Testis (tissue), 3 donors: ENCODE measurements around the gene PIM2. TPM values are rescaled to one million over a fixed set of nuclear protein-coding genes. Genes with fewer than 3 reads are reported as not detected.

Source experiments
- DNase-seq: peaks from one replicate; pipeline ENCODE4 v3.0.0-alpha.2; 2019
- H3K27ac ChIP-seq, 2 donors: fragments of 200-600 bp; sonication (generic); one replicate each; pipeline ENCODE4 v1.5.1; 2019
- H3K27me3 ChIP-seq: fragments of 200-600 bp; sonication (generic); one replicate; pipeline ENCODE4 v1.5.1; 2019
- H3K36me3 ChIP-seq: fragments of 200-600 bp; sonication (generic); one replicate; pipeline ENCODE4 v1.5.1; 2017; ENCODE audit warnings: low read depth; ENCODE audit errors: missing control alignments
- H3K4me1 ChIP-seq: fragments of 200-600 bp; sonication (generic); one replicate; pipeline ENCODE4 v1.5.1; 2019
- H3K4me3 ChIP-seq, 2 donors: fragments of 200-600 bp; sonication (generic); one replicate each; pipeline ENCODE4 v1.5.1; 2017 to 2019
- H3K9me3 ChIP-seq: fragments of 200-600 bp; sonication (generic); one replicate; pipeline ENCODE4 v1.5.1; 2017
- POLR2A ChIP-seq: fragments of 450-650 bp; IDR thresholded peaks from one replicate; pipeline ENCODE4 v1.6.1; 2017; ENCODE audit warnings: antibody characterized with exemption, mild to moderate bottlenecking, moderate library complexity
- WGBS, 2 donors: methylation state at CpG; one replicate each; pipeline ENCODE4 v1.1.5; 2018; 5-methylcytosine and 5-hydroxymethylcytosine counted together
- intact Hi-C: fragments of 100-400 bp; cut with DNase I; formaldehyde crosslinking; loops from one replicate; pipeline ENCODE4 v1.15.1; 2023; ENCODE audit warnings: low total_unique reads
- polyA plus RNA-seq: library from polyadenylated mRNA; stranded (reverse); fragments of 350-450 nt; fragmentation: Illumina TruSeq; extraction: RNeasy Lipid Tissue Mini Kit (QIAGEN cat#74804); gene quantifications from one replicate; pipeline ENCODE4 v1.2.3, GENCODE V29; 2014; ENCODE audit warnings: low read depth, low replicate concordance; ENCODE audit not compliant: insufficient read depth
- total RNA-seq, 2 donors: library from RNA; depleted of rRNA; stranded (reverse); fragments of >200 nt; gene quantifications; one replicate each; pipeline ENCODE4 v1.2.3, GENCODE V29; 2016
- TF ChIP-seq, protein P1 (sequence below), 3 experiments: fragments of 450-650 bp in 2 of 3; fragments of 200-600 bp in 1 of 3; sonication (generic) in 1 of 3; IDR thresholded peaks; one replicate each; pipeline ENCODE4 v1.5.1; 2016 to 2019; ENCODE audit warnings: antibody characterized with exemption in 3 of 3, mild to moderate bottlenecking in 2 of 3, moderate library complexity in 1 of 3

Gene PIM2
- total and polyA plus RNA-seq, 3 donors from 2014 or later = 20.6 to 23.0 (median 21.5) TPM

- H3K27ac ChIP-seq = no peak overlapping the region
- no peak for DNase-seq
- H3K4me1 ChIP-seq = peaks cover 5% of the 10 kb centered on the region
- H3K9me3 ChIP-seq = no peaks in the 10 kb centered on the region
- H3K27me3 ChIP-seq = no peaks in the 10 kb centered on the region
- intact Hi-C loops = no loop called here
- TF ChIP-seq POLR2A = no peak
- TF ChIP-seq, protein P1, sequence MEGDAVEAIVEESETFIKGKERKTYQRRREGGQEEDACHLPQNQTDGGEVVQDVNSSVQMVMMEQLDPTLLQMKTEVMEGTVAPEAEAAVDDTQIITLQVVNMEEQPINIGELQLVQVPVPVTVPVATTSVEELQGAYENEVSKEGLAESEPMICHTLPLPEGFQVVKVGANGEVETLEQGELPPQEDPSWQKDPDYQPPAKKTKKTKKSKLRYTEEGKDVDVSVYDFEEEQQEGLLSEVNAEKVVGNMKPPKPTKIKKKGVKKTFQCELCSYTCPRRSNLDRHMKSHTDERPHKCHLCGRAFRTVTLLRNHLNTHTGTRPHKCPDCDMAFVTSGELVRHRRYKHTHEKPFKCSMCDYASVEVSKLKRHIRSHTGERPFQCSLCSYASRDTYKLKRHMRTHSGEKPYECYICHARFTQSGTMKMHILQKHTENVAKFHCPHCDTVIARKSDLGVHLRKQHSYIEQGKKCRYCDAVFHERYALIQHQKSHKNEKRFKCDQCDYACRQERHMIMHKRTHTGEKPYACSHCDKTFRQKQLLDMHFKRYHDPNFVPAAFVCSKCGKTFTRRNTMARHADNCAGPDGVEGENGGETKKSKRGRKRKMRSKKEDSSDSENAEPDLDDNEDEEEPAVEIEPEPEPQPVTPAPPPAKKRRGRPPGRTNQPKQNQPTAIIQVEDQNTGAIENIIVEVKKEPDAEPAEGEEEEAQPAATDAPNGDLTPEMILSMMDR (IDR thresholded peaks at IDR 0.05) = no peak
- no peaks in the 10 kb centered on the region for H3K36me3 ChIP-seq
- WGBS, 2 donors = 87 to 100% methylated on average over 2 to 9 of the region's 16 CpGs
- no peak overlapping the region for H3K4me3 ChIP-seq
Measured at GRCh38 chrX:48893556-48894348, 25.1 kb downstream of the PIM2 start.

- TF ChIP-seq, protein P1 (IDR thresholded peaks at IDR 0.05) = no peak
- TF ChIP-seq POLR2A = no peak
- no peak for DNase-seq
- Histone ChIP-seq H3K36me3 (no peaks in the 10 kb centered on the region), H3K27ac (no peak overlapping the region), H3K4me3 (no peak overlapping the region), H3K4me1 (peaks cover 5% of the 10 kb centered on the region), H3K9me3 (no peaks in the 10 kb centered on the region), H3K27me3 (no peaks in the 10 kb centered on the region)
- WGBS, 2 donors = 80 to 92% methylated on average over 1 to 4 of the region's 4 CpGs
- intact Hi-C loops = no loop called here
Measured at GRCh38 chrX:48892896-48893295, 25.9 kb downstream of the PIM2 start.

DNA sequence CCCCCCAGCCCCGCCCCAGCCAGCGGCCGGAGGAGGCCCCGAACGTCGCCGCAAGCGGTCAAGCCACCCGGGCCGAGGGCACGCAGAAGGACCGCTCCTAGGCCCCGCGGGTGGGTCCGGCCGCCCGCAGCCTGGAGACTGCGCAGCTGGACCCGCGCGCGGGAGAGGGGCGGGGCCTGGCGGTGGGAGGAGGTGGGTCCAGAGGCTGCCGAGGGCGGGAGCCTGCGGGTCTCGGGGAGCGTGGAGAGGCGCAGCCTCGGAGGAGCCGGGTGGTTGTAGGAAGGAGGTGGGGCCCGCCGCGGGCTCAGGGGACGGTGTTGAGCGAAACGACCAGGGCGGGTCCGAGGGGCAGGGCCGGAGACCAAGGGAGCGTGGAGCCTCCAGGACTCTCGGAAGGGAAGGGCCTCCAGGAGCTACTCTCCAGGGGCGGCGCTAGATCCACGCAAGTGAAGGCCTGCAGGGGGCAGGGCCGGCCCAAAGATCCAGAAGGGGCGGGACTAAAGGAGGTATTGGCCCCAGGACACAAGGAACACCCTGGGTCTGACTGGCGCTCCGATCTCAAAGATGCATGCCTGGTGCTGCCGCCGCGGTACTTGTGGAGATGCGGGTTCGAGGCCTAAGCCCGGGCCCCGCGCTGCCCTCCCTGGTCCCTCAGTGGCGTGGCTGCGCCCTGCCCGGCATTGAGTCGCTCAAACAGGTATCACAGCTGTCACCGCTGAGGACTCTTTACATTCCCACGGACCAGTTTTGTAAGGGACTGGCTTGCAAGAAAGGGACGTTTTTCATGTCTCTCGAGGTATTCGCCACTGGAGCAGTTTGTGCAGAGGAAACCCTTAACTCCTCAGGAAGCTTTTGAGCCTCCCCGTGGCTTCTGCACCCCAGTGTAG is 27.2 kb downstream of the PIM2 start:
- H3K27me3 ChIP-seq = no peaks in the 10 kb centered on the region
- DNase-seq = peak; percentile 90
- H3K36me3 ChIP-seq = no peaks in the 10 kb centered on the region
- H3K27ac ChIP-seq = peak overlapping the region; percentile 80 to 82
- WGBS, 2 donors = 3 to 21% methylated on average over 2 to 52 of the region's 68 CpGs
- peak overlapping the region; percentile 56 to 75 for H3K4me3 ChIP-seq
- intact Hi-C loops = no loop called here
- H3K4me1 ChIP-seq = peaks cover 5% of the 10 kb centered on the region
- no peaks in the 10 kb centered on the region for H3K9me3 ChIP-seq
- TF ChIP-seq POLR2A = no peak
- TF ChIP-seq, protein P1 (IDR thresholded peaks at IDR 0.05) = peak in 2 of 3 experiments; percentile 37 to 52

GRCh38 chrX:48890934-48891401 is 27.9 kb downstream of the PIM2 start:
- WGBS, 2 donors = 1% methylated on average over 9 to 23 of the region's 35 CpGs
- no peaks in the 10 kb centered on the region for H3K36me3 ChIP-seq
- H3K27me3 ChIP-seq = no peaks in the 10 kb centered on the region
- H3K4me3 ChIP-seq = peak overlapping the region; percentile 56 to 75
- no peak for DNase-seq
- no peaks in the 10 kb centered on the region for H3K9me3 ChIP-seq
- H3K27ac ChIP-seq = peak overlapping the region; percentile 80 to 82
- H3K4me1 ChIP-seq = no peaks in the 10 kb centered on the region
- intact Hi-C loops = no loop called here
- TF ChIP-seq, protein P1 (IDR thresholded peaks at IDR 0.05) = no peak
- TF ChIP-seq POLR2A = no peak
